Mucosa of descending colon (tissue), 3 donors: ENCODE results near the gene CYP4B1. TPM values are rescaled to one million over a fixed set of nuclear protein-coding genes. Genes with fewer than 3 reads are reported as not detected.

Experiments used
- ATAC-seq: fragments of 200-7000 bp; cut with Tn5 transposase; one replicate; pipeline ENCODE4 v1.9.1; 2020; ENCODE audit warnings: mild to moderate bottlenecking, moderate library complexity
- DNase-seq, 3 donors: peaks; one replicate each; pipeline ENCODE4 v3.0.0-alpha.2; 2020
- H3K36me3 ChIP-seq: fragments of 200-600 bp; one replicate; pipeline ENCODE4 v1.8.0; 2021; ENCODE audit warnings: low read depth, mild to moderate bottlenecking
- H3K4me1 ChIP-seq: fragments of 200-600 bp; one replicate; pipeline ENCODE4 v1.8.0; 2021; ENCODE audit warnings: low read depth, mild to moderate bottlenecking
- H3K4me3 ChIP-seq: fragments of 200-600 bp; one replicate; pipeline ENCODE4 v1.8.0; 2021; ENCODE audit warnings: mild to moderate bottlenecking
- H3K9me3 ChIP-seq: fragments of 200-600 bp; one replicate; pipeline ENCODE4 v1.8.0; 2021; ENCODE audit warnings: mild to moderate bottlenecking
- CTCF ChIP-seq: fragments of 200-600 bp; IDR thresholded peaks from one replicate; pipeline ENCODE4 v1.8.0; 2022; ENCODE audit warnings: antibody characterized with exemption, mild to moderate bottlenecking
- intact Hi-C, 2 donors: fragments of 100-400 bp; cut with DNase I in 1 of 2; cut with micrococcal nuclease in 1 of 2; formaldehyde crosslinking; loops; one replicate each; pipeline versions ENCODE4 v1.11.0 to v1.11.1; 2022; cut with DNase I, micrococcal nuclease
- total RNA-seq, 3 donors: library from RNA; stranded (reverse); fragmentation: NEBNext Ultra II Directional in 2 of 3; extraction: Animal tissue kit (Norgen Biotek cat#: 25700) in 2 of 3; gene quantifications; one replicate each; pipeline versions ENCODE4 v1.2.1 to v1.2.4, GENCODE V29; 2021 to 2023
- donor health status: DM: no; HTN: no; CAD: no; lungs with moderate emphysema.
- donor health status: DM: no; HTN: no; CAD: no.
- donor health status: DM: no; HTN: yes; CAD: no.

The CYP4B1 gene
- total RNA-seq, 3 donors from 2014 or later: 0.98 to 11.0 (median 5.5) TPM

GRCh38 chr1:46804027-46804889, 5.4 kb downstream of the CYP4B1 start:
- no peak for TF ChIP-seq CTCF
- Histone ChIP-seq H3K4me3 (no peak overlapping the region), H3K36me3 (no peaks in the 10 kb centered on the region), H3K9me3 (no peaks in the 10 kb centered on the region), H3K4me1 (no peaks in the 10 kb centered on the region)
- no peak for ATAC-seq
- DNase-seq: no peak
- intact Hi-C loops: no loop called here

GRCh38 chr1:46804926-46805325, 6.1 kb downstream of the CYP4B1 start:
- no peaks in the 10 kb centered on the region for H3K4me1 ChIP-seq
- H3K36me3 ChIP-seq: no peaks in the 10 kb centered on the region
- no peaks in the 10 kb centered on the region for H3K9me3 ChIP-seq
- ATAC-seq: no peak
- TF ChIP-seq CTCF: no peak
- intact Hi-C loops: no loop called here
- no peak overlapping the region for H3K4me3 ChIP-seq
- no peak for DNase-seq

- H3K4me1 ChIP-seq: no peaks in the 10 kb centered on the region
- no peak for ATAC-seq
These were observed 6.9 kb downstream of the CYP4B1 start for GRCh38 chr1:46805755-46806154.

GRCh38 chr1:46806196-46807020, 7.6 kb downstream of the CYP4B1 start:
- intact Hi-C loops: no loop called here
- Histone ChIP-seq H3K4me1 (no peaks in the 10 kb centered on the region), H3K9me3 (no peaks in the 10 kb centered on the region), H3K4me3 (no peak overlapping the region), H3K36me3 (no peaks in the 10 kb centered on the region)
- TF ChIP-seq CTCF: no peak
- DNase-seq: no peak
- peak; percentile 45 for ATAC-seq

More at GRCh38 chr1:46805755-46806154, 6.9 kb downstream of the CYP4B1 start:
- no peaks in the 10 kb centered on the region for H3K36me3 ChIP-seq
- H3K9me3 ChIP-seq: no peaks in the 10 kb centered on the region
- no peak overlapping the region for H3K4me3 ChIP-seq
- no peak for TF ChIP-seq CTCF
- intact Hi-C loops: no loop called here
- DNase-seq: no peak

GRCh38 chr1:46807046-46807972, 8.5 kb downstream of the CYP4B1 start:
- Histone ChIP-seq H3K4me3 (no peak overlapping the region), H3K36me3 (no peaks in the 10 kb centered on the region), H3K4me1 (no peaks in the 10 kb centered on the region), H3K9me3 (no peaks in the 10 kb centered on the region)
- DNase-seq (no peak), ATAC-seq (no peak)
- no peak for TF ChIP-seq CTCF
- intact Hi-C loops: no loop called here
